ENCODE results near the gene NPTX1.

The NPTX1 gene

GRCh38 chr17:80503921-80504320 lies 27.5 kb upstream of the NPTX1 start:
- no peak for DNase-seq (ENCODE audit: low read depth in 2 of 2)

- DNase-seq (ENCODE audit: low read depth in 2 of 2), result no peak
Measured at GRCh38 chr17:80503031-80503430, 26.6 kb upstream of the NPTX1 start.

- DNase-seq (ENCODE audit: low read depth in 2 of 2), result no peak
Measured at GRCh38 chr17:80502578-80502877, 26.1 kb upstream of the NPTX1 start.

GRCh38 chr17:80501741-80502577 lies 25.6 kb upstream of the NPTX1 start:
- DNase-seq (ENCODE audit: low read depth in 2 of 2), result no peak

- no peak for DNase-seq (ENCODE audit: low read depth in 2 of 2)
Measured at GRCh38 chr17:80499961-80500665, 23.7 kb upstream of the NPTX1 start.

GRCh38 chr17:80499560-80499959 lies 23.2 kb upstream of the NPTX1 start:
- DNase-seq (ENCODE audit: low read depth in 2 of 2), result no peak

- DNase-seq (ENCODE audit: low read depth in 2 of 2), result no peak
Measured at GRCh38 chr17:80498920-80499410, 22.6 kb upstream of the NPTX1 start.

GRCh38 chr17:80498242-80498919 lies 22.0 kb upstream of the NPTX1 start:
- DNase-seq (ENCODE audit: low read depth in 2 of 2), result no peak

- DNase-seq (ENCODE audit: low read depth in 2 of 2), result no peak
Measured at GRCh38 chr17:80497726-80498241, 21.4 kb upstream of the NPTX1 start.

GRCh38 chr17:80494547-80494946 lies 18.1 kb upstream of the NPTX1 start:
- DNase-seq (ENCODE audit: low read depth in 2 of 2), result no peak

GRCh38 chr17:80492343-80493136 lies 16.1 kb upstream of the NPTX1 start:
- DNase-seq (ENCODE audit: low read depth in 2 of 2), result no peak

- DNase-seq (ENCODE audit: low read depth in 2 of 2), result no peak
Measured at GRCh38 chr17:80491478-80492342, 15.3 kb upstream of the NPTX1 start.

- DNase-seq (ENCODE audit: low read depth in 2 of 2), result no peak
Measured at GRCh38 chr17:80487511-80487910, 11.1 kb upstream of the NPTX1 start.

GRCh38 chr17:80486692-80487091 lies 10.3 kb upstream of the NPTX1 start:
- no peak for DNase-seq (ENCODE audit: low read depth in 2 of 2)

- DNase-seq (ENCODE audit: low read depth in 2 of 2), result no peak
Measured at GRCh38 chr17:80485846-80486245, 9.4 kb upstream of the NPTX1 start.

GRCh38 chr17:80482555-80483308 lies 6.3 kb upstream of the NPTX1 start:
- no peak for DNase-seq (ENCODE audit: low read depth in 2 of 2)

- no peak for DNase-seq (ENCODE audit: low read depth in 2 of 2)
Measured at GRCh38 chr17:80482058-80482318, 5.6 kb upstream of the NPTX1 start.

- no peak for DNase-seq (ENCODE audit: low read depth in 2 of 2)
Measured at GRCh38 chr17:80481284-80482057, 5.1 kb upstream of the NPTX1 start.

GRCh38 chr17:80480248-80480647 lies 3.8 kb upstream of the NPTX1 start:
- DNase-seq (ENCODE audit: low read depth in 2 of 2), result no peak

- no peak for DNase-seq (ENCODE audit: low read depth in 2 of 2)
Measured at GRCh38 chr17:80479246-80479566, 2.8 kb upstream of the NPTX1 start.

Measured in stimulated activated CD8-positive, alpha-beta memory T cell treated with anti-CD3 and anti-CD28 coated beads, Interleukin-2, amount 100 ng/mL, for 48 hours (primary cell).